HG02981 (cell line): ENCODE measurements around the gene ABI3.
A peak's percentile ranks its signal among the peaks of the same experiment; 100 is the strongest.

Source experiments
- ATAC-seq: cut with Tn5 transposase; IDR thresholded peaks from one replicate; pipeline ENCODE4 v1.9.1; 2021; ENCODE audit warnings: mild to moderate bottlenecking, moderate library complexity; ENCODE audit not compliant: unreplicated experiment

Gene ABI3

DNA sequence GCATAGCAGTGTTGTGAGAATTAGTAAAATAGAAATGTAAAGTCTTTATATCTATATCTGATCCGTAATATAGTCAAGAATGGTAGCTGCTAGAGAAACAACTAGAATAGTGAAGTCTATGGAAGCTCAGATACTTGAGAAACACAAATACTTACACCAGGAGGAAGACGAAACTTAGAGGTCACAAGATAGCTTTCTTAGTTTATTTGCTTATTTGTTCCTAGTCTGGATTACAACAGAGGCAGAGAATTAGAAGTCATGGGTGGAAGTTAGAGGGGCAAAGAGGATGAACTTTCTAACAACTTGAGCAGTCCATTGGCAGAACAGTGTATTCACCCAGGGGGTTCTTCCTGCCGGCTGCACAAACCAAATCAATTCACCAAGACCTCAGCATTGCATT lies 14.0 kb upstream of the ABI3 start:
- ATAC-seq: no peak

DNA sequence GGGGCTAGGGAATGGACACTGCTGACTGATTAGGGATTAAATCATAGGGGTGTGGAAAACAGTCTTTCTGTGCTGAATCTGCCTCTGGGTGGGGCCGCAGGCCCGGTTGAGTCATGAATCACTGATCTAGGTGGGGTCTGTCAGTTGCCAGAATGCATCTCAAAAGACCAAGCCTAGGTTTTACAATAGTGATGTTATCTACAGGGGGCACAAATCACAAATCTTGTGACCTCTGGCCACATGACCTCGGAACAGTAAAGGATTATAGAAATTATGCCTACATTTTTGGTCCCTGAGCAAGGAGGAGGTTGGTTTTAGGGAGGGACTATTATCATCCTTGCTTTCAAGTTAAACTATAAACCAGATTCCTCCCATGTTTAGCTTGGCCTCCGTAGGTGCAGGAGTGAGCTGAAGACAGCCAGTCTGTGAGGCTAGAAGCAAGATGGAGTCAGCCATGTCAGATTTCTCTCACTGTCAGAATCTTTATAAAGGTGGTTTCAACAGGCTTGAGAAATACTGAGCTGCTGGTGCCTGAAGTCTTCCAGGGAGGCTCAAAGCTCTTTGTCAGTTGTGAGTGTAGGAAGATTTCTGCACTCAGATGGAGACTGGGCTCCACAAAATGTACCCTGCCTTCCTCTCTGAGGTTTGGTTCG lies 13.0 kb upstream of the ABI3 start:
- no peak for ATAC-seq

DNA sequence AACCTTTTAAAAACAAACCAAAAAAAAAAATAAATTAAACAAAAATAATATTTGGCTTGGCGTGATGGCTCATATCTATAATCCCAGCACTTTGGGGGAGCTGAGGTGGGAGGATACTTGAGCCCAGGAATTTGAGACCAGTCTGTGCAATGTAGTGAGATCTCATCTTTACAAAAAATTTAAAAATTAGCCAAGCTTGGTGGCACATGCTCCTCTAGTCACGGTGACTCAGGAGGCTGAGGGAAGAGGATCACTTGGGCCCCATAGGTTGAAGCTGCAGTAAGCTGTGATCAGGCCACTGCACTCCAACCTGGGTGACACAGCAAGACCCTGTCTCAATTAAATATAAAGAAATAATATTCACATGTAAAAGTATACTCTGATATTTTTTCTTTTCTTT lies 12.3 kb upstream of the ABI3 start:
- no peak for ATAC-seq

DNA sequence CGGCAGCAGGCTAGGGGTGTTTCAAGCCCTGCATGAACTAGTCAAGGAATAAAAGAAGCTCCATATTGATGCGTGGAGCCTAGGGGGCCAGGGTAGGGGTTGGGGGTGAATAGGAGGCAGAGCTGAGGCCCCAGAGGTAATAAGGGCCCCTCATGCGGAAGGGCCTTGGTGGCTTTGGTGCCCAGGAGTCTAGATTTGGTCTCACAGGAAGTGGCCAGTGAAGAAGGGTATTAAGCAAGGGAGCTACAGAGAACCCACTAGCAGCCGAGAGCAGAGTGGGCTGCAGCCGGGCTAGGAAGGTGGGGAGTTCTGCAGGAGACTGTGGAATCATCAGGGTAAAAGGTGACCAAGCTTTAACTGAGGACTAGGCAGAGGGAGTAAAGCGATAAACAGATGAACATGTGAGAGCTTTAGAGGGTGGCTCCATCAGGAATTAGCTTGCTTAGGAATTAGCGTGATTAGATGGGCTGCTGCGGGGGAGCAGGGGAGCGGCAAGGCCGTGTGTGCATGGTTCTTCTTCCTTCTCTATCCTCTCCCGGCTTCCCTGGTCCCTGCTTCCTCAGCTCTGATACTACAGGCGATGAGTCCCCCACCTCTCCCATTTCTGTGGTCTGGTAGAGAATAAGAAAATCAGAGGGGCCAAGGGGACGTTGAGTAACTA lies 10.0 kb upstream of the ABI3 start:
- ATAC-seq: no peak

DNA sequence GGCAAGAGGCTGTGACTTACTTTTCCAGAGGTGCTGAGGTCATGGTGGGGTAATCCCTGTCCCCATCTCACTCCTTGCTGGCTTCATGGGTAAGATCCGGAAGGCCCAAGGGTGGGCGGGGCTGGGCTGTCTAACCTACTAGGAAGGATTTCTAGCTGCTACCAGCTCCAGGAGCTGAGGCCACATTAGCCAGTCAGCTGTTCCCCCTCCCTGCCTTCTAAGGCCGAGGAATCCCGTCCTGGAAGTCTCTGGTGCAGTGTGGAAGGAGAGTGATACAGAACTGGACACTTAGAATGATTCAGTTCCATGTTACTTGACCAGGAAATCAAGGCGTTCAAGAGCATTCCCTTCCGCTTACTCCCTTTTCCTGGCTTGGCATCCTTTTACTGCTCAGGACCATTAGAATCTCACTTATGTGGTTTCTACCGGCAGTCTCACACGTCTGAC lies 9.0 kb upstream of the ABI3 start:
- ATAC-seq: no peak

DNA sequence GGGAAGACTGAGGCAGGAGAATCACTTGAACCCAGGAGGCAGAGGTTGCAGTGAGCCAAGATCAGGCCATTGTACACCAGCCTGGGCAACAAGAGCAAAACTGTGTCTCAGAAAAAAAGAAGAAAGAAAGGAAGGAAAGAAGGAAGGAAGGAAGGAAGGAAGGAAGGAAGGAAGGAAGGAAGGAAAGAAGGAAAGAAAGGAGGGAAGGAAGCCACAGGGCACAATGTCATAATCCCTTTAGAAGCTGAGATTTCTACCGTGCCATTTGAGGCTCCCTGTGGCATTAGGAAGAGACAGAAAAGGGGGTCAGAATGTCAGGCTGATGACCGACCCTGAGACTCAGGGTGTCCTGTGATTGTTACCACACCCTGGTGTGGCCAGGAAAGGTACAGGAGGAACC lies 6.7 kb upstream of the ABI3 start:
- no peak for ATAC-seq

DNA sequence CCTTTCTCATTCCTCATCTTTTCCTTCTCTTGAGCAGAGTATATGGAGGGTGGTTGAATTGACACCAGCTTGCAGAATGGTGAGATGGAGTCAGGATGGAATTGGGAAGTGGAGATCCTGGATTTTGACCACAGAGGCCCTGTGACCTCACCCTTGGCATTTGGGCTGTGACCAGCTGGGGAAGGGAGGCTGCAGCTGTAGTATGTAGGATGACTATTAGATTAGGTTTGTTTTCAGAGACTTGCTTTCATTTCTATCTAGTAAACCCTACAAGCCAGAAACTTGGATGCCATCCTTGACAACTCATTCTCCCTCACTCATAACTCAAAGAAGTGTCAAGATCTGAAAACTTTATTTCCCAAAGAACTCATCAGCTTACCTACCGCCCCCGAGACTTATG lies 6.0 kb upstream of the ABI3 start:
- no peak for ATAC-seq

DNA sequence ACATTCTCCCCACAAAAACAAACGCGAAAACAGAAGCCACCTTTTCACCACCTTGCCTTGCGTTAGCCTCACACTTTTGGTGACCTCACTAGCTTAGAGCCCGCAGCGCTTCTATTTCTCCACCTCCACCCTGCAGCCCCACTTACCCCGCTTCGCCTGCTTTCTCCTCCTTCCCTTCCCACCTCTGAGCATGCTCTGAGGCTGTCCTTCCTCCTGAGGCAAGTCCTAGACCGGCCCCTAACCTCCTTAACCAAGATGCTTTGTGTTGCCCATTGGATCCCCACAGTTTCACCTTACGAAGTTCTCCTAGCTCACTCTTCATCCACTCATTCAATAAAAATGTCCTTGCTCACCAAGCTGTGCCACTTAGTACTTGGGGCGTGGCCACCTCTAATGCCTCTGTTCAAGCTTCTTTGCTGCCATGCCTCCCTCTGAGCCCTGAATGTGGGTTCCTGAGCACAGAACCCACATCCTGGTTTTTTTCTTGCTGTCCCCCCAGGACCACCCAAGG lies 1.4 kb upstream of the ABI3 start:
- no peak for ATAC-seq

DNA sequence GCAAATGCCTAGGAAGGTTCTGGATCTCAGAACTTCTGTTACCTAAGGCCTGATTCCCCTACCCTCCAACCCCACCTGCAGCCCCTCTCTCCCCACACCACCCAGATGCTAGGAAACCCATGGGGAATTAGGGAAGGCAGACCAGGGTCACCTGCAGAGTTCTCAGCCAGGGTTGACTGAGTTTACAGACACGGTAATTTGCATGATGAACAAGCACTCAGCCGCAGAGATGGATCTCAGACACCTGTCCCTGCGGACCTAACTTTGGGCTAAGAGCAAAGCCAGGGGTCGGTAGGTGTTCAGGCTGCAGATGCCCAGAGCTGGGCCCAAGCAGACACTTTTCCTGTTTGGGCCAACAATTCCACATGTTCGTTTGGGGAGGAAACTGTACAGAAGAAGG lies 2.9 kb downstream of the ABI3 start:
- ATAC-seq: no peak

DNA sequence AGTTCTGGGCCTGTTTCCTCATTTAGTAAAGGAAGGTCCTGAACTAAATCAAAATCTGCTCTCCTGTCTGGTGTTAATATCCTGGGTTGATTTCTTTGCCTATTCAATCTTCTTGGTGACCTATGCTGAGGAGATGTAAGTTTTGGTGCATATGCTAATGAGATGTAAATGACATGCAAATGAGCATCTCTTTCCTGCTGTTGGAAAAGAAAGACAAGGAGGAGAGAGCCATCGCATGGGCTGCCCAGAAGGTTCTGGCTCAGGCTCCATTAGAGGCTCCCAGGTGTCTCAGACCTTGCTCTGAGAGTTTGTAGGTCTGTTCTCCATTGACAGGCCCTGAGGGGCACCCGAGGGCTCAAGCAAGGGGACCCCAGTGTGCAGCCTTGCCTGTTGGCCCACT lies 3.3 kb downstream of the ABI3 start:
- ATAC-seq: no peak

DNA sequence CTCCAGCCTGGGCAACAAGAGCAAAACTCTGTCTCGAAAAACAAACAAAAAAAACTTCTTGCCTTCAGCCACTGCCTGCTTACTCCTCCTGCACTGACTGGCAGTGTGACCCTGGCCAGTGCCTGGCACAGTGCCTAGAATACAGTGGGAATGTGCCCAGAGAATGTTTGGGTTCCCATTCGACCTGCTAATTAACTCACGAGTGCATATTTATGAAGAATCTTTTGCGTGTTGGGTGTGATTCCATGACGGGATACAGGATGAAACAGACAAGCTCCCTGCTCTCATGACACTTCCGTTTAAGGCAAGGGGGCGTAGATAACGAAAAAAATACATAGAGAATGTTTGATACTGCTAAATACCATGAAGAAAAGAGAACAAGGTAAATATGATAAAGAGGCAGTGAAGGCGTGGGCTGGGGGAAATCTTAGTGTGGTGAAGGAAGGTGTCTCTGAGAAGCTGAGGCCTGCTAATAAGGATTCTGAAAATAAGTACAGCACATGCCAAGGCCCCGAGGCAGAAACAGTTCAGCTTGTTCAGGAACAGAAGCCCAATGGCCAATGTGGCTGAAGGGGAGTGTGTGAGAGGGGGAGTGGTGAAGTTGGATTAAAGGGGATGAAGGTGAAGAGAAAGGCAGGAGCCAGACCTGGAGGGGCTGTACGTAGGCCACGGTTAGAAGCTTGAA lies 4.3 kb downstream of the ABI3 start:
- ATAC-seq: no peak

DNA sequence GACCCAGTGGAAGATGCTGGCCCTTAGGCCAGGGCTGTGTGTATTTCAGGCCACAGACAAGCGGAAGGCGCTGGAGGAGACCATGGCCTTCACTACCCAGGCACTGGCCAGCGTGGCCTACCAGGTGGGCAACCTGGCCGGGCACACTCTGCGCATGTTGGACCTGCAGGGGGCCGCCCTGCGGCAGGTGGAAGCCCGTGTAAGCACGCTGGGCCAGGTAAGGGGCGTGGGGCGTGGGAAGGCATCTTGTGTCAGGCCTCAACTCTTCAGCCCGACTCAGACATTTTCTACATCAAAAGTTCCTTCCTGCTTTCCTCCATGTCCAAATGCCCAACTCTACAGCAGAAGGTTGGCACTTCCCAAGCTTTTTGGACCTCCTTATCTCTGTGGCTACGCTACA lies 6.0 kb downstream of the ABI3 start:
- ATAC-seq: no peak

DNA sequence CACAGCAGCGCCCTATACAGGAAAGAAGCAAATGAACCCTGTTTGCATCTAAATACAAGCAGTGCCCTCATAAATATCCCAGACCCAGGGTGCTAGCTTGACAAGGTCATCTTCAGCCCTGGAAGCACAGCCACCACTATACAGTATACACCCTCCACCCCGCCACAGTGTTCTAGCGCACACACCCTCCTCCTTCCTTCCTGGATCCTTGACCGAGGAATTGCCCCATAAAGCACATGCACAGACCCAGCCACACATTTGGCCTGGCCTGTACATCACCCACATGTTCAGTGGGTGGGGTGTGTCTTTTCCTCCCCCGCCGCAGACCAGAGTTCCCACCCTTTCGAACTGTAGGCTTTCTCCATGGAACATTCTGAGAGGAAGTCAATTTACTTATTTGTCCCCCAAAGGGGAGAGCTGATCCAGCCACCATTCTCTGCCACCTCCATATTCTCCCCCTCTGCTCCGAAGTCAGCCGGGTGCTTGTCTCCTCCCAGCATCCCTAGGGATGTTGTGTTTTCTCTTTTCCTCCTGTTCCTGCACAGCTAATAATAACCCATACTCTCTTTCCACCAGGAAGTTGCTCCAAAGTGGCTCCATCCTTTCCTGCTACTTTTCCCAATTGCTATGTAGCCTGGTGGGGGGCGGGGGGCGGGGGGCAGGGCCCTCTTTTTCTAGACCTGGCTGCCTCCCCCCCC lies 6.6 kb downstream of the ABI3 start:
- no peak for ATAC-seq

DNA sequence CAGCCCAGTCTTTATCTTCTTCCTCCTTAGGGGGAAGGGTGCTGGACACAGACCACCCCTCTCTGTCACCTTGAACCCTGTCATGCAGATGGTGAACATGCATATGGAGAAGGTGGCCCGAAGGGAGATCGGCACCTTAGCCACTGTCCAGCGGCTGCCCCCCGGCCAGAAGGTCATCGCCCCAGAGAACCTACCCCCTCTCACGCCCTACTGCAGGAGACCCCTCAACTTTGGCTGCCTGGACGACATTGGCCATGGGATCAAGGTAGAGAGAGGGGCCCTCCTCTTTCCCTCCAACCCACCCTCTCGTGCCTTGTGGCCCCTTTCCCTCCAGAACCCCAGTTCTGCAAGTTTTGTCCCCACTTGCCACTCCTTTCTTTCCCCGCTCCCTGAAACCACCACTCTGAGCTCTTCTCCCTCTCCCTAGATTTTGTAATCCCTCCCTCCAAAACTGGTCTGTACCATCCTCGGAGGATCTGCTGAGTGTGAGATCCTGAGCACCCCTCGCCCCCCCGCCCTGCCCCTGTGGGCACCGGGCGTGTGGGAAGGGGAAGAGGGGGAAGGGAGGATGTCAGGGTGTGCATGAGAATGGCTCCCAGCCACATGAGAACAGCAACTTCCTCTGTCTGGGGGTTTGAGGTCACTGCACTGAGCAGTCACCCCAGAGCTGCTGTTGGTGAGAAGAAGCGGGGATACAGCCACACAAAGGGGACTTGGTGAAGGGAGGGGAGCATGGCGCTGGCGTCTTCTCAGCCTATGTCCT lies 7.3 kb downstream of the ABI3 start:
- peak; percentile 52 for ATAC-seq

DNA sequence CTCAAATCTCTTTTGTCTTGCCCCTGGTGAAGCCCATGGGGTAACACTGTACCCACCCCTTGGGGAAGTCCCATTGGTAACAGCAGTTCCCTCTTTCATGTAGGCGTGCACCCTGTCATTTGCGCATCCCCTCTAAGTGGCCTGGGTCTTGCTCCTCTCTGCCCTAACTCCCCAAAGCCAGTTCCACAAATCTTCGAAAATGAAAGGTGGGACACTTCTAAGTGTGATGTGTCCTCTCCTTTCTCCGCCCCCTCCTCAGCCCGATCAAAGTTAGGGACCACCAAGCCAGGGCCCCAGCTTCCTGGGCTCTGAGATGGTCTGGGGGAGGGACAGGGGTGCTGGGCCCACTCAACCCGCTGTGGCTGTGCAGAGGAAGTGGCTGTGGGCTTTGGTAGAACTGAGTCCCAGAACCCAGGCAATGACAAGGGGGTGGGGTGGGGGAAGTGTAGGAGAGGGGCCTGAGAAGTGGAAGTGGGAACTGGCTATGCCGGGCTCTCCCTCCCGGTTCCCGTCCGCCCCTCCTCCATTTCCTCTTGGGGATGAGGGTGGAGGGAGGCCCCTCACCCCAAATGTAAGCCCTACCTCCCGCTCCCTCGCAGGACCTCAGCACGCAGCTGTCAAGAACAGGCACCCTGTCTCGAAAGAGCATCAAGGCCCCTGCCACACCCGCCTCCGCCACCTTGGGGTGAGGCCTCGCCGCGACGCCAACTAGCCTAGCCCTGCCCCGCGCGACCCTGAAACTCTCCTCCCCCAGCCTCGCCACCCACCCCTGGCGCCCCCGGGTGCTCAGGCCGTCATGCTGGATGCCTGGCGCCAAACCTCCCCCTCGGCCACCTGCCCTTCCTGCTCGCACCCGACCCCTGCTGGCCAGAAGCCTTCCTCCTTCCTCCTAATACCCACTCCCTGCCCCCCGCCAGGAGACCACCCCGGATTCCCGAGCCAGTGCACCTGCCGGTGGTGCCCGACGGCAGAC lies 8.7 kb downstream of the ABI3 start:
- ATAC-seq: peak; percentile 40

DNA sequence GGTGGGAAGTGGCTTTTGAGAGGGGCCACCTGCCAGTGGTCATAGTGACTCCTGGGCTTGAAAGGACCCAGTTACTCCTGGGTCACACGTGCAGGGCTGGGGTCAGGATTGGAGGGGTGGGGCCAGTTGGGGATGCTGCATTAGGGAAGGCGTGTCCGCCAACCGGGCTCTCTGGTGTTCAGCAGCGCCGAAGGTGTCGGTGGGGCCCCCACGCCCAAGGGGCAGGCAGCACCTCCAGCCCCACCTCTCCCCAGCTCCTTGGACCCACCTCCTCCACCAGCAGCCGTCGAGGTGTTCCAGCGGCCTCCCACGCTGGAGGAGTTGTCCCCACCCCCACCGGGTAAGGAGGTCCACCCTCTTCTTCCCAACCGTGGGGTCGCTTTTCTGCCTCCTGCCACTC lies 9.5 kb downstream of the ABI3 start:
- no peak for ATAC-seq

DNA sequence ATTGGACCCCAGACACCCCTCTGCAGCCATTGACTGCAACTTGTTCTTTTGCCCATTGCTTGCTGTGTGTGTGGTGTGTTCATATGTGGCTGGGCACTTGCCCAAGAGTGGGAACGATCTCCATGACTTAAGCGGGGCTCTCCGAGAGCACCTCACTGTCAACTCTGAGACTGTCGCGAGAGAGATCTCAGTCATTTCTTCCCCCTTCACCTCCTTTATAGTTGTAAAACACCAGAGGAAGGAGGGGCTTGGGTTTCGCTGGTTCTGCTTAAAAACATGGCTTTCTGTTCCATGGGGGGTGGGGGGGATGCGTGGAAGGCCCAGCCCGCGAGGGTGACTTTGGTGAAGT lies 12.6 kb downstream of the ABI3 start:
- no peak for ATAC-seq

DNA sequence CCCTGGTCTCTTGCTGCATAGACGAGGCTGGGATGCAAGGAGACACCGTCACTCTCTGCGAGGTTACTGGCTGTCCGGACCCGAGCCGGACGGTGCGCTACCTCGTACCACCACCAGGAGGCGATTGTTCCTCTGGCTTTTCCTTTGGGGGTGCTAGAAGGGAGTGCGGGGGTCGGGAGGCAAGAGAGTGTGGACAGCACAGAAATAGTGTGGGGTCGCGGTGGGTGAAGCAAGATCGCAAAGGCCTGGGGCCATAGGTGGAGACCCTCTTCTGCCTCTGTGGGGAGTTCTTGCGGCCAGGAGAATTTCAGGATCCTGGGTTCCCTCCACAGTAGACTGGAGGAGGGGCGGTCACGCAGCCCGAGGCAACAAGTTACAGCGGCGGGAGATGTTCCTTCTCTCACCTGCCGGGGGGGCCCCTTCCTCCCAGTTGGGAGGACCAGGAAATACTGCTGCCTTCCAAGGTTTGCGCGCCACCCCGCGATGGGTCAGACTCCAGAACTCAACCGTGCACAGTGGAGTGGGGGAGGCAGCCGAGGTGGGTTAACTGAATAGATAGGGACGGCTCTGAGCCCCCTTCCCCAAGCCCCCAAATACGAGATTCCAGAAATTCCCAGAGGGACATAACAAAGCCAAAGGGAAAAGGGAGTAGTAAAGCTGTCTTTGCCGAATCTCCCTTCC lies 13.2 kb downstream of the ABI3 start:
- ATAC-seq: no peak
